Measurements from ENCODE around the gene AREL1. TPM values are rescaled to one million over a fixed set of nuclear protein-coding genes. Genes with fewer than 3 reads are reported as not detected.

Gene AREL1
- total RNA-seq, 1 experiment from 2014 or later: 34.2 TPM

DNA sequence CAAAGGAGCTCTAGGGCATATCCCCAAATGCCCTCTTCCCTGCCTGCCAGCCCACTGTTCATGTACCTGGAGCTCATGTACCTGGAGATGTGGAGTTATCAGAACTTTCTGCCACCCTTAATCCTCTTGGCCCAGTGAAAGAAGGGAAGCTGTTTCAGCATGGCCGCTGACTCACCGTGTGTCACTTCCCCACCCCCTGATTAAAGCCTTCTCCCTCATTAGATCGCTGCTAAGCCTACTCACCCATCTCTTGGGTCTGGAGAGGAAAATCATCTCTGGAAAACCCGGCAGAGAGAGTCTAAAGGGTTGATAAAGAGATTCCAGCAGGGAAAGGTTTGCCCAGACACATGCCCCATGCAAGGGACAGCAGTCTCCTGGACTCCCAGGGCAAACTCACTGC lies 96.4 kb downstream of the AREL1 start:
- H3K36me3 Mint-ChIP-seq (ENCODE audit: insufficient read depth in 1 of 3, low read depth in 3 of 3): peaks cover 0 to 3% (median 0%) of the 10 kb centered on the region in 3 experiments; a peak in 2 of 7 replicates
- Histone ChIP-seq H3K79me1 (ENCODE audit: insufficient read depth, low read depth, low read length, poor library complexity, severe bottlenecking) (no peaks in the 10 kb centered on the region), H2AFZ (ENCODE audit: low read length) (no peak overlapping the region), H4K91ac (ENCODE audit: insufficient read length, low read depth, low read length) (no peak overlapping the region), H2BK15ac (ENCODE audit: low read depth, low read length) (no peak overlapping the region), H3K27ac (ENCODE audit: insufficient read length, low read depth, low read length) (no peak overlapping the region), H4K20me1 (ENCODE audit: control insufficient read depth, insufficient read depth, insufficient read length) (no peaks in the 10 kb centered on the region), H3K9me3 (ENCODE audit: control insufficient read depth, low read depth, low read length) (no peaks in the 10 kb centered on the region), H3K4me2 (ENCODE audit: insufficient read depth, insufficient read length, low read length) (no peak overlapping the region), H3K23ac (ENCODE audit: insufficient read length, low read depth, low read length) (no peak overlapping the region), H4K8ac (replicated peaks; ENCODE audit: insufficient read length, low read depth, low read length) (no peak overlapping the region), H3K56ac (ENCODE audit: insufficient read length, low read depth, low read length) (no peak overlapping the region), H3K9ac (ENCODE audit: extremely low read depth, insufficient read length, low read length) (no peak overlapping the region), H3K27me3 (ENCODE audit: insufficient read depth, low read length) (peaks cover 3% of the 10 kb centered on the region; the same call in 1 of the 2 replicates), H2BK5ac (ENCODE audit: insufficient read length, low read length) (no peak overlapping the region), H2AK5ac (ENCODE audit: insufficient read length, low read length) (no peak overlapping the region), H3K23me2 (ENCODE audit: insufficient read length, low read depth, low read length, poor library complexity, severe bottlenecking) (peaks cover 9% of the 10 kb centered on the region), H4K5ac (ENCODE audit: insufficient read length, low read depth, low read length) (no peak overlapping the region), H2BK12ac (ENCODE audit: insufficient read length, low read depth, low read length) (no peak overlapping the region), H3K14ac (ENCODE audit: insufficient read depth, low read length) (no peak overlapping the region), H2BK20ac (ENCODE audit: low read depth, low read length, poor library complexity, severe bottlenecking) (no peak overlapping the region), H3K79me2 (ENCODE audit: insufficient read depth, low read length) (no peaks in the 10 kb centered on the region), H3T11ph (ENCODE audit: low read length) (no peak overlapping the region), H3K4me1 (ENCODE audit: insufficient read depth, low read length) (peaks cover 5% of the 10 kb centered on the region; the same call in 1 of the 2 replicates), H3K18ac (ENCODE audit: insufficient read length, low read depth, low read length) (no peak overlapping the region), H3K4ac (ENCODE audit: low read depth, low read length) (no peak overlapping the region), H2BK120ac (ENCODE audit: low read depth, low read length, poor library complexity, severe bottlenecking) (no peak overlapping the region)
- peak overlapping the region in 2 of 3 experiments; percentile 10 to 44; a peak in 1 of 7 replicates for H3K27ac Mint-ChIP-seq
- peaks cover 0 to 3% of the 10 kb centered on the region in 2 experiments; a peak in 2 of 5 replicates for H3K9me3 Mint-ChIP-seq
- peaks cover 47% of the 10 kb centered on the region for H3K27me3 Mint-ChIP-seq (ENCODE audit: low read depth)
- DNase-seq: no peak
- WGBS (ENCODE audit: extremely low coverage, insufficient read length, low lambda C conversion rate): no CpG with 5 or more reads among the region's 4 CpGs
- TF ChIP-seq CTCF (conservative IDR thresholded peaks at IDR 0.05): no peak
- H3K4me3 Mint-ChIP-seq: peak overlapping the region in 1 of 2 experiments; percentile 2; a peak in 1 of 5 replicates
- peaks cover 25 to 38% of the 10 kb centered on the region in 2 experiments for H3K4me1 Mint-ChIP-seq
